T-helper 2 cell treated with Interferon-gamma antibody and Interleukin-4, amounts not matched to agents 5 μg/mL and 100 μg/mL, for 36 hours (primary cell): ENCODE data around the gene KIAA1217.

Source experiments
- DNase-seq: peaks from one replicate; pipeline ENCODE4 v3.0.0; 2021; ENCODE audit warnings: low spot score
- H3K27ac Mint-ChIP-seq: one replicate; pipeline ENCODE4 v1.8.0; 2021; ENCODE audit warnings: mild to moderate bottlenecking, mixed read lengths
- H3K27me3 Mint-ChIP-seq: one replicate; pipeline ENCODE4 v1.8.0; 2021; ENCODE audit warnings: low read depth, mixed read lengths
- H3K36me3 Mint-ChIP-seq: one replicate; pipeline ENCODE4 v1.8.0; 2021; ENCODE audit warnings: low read depth, mixed read lengths
- H3K4me1 Mint-ChIP-seq: one replicate; pipeline ENCODE4 v1.8.0; 2021; ENCODE audit warnings: low read depth, mixed read lengths
- H3K4me3 Mint-ChIP-seq: one replicate; pipeline ENCODE4 v1.8.0; 2022; ENCODE audit warnings: mild to moderate bottlenecking, moderate library complexity, mixed read lengths
- H3K9me3 Mint-ChIP-seq: one replicate; pipeline ENCODE4 v1.8.0; 2021; ENCODE audit warnings: mixed read lengths

Gene KIAA1217

GRCh38 chr10:24201503-24202180 lies 7.3 kb upstream of the KIAA1217 start:
- H3K27me3 Mint-ChIP-seq = peaks cover 7% of the 10 kb centered on the region
- no peak for DNase-seq
- H3K4me1 Mint-ChIP-seq = peaks cover 4% of the 10 kb centered on the region
- H3K9me3 Mint-ChIP-seq = no peaks in the 10 kb centered on the region
- no peaks in the 10 kb centered on the region for H3K36me3 Mint-ChIP-seq
- H3K27ac Mint-ChIP-seq = no peak overlapping the region
- no peak overlapping the region for H3K4me3 Mint-ChIP-seq

DNA sequence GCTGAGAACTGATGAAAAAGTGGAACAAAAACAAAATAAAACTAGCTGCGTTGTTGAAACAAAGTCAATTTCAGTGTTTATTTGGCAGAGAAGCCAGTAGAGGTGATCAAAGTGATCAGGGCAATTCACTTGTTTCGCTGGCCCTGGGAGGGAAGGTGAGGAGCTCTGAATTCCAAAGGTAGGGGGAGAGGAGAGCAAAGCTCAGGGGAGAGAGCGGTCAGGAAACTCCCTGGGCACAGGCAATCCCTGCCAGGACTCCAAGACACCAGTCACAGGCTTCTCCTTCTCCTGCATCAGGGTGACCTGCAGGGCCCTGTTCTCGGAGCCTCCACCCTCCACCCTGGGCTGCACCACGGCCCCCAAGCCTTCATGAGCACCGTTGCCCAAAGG lies 6.8 kb upstream of the KIAA1217 start:
- DNase-seq = no peak
- H3K27ac Mint-ChIP-seq = no peak overlapping the region
- peaks cover 7% of the 10 kb centered on the region for H3K27me3 Mint-ChIP-seq
- no peaks in the 10 kb centered on the region for H3K36me3 Mint-ChIP-seq
- no peak overlapping the region for H3K4me3 Mint-ChIP-seq
- H3K9me3 Mint-ChIP-seq = no peaks in the 10 kb centered on the region
- H3K4me1 Mint-ChIP-seq = peaks cover 4% of the 10 kb centered on the region

- Mint-ChIP-seq H3K36me3 (no peaks in the 10 kb centered on the region), H3K27ac (no peak overlapping the region), H3K4me1 (peaks cover 15% of the 10 kb centered on the region), H3K27me3 (peaks cover 36% of the 10 kb centered on the region), H3K4me3 (no peak overlapping the region), H3K9me3 (no peaks in the 10 kb centered on the region)
- no peak for DNase-seq
These were observed 3.1 kb upstream of the KIAA1217 start for GRCh38 chr10:24205821-24206220.

DNA sequence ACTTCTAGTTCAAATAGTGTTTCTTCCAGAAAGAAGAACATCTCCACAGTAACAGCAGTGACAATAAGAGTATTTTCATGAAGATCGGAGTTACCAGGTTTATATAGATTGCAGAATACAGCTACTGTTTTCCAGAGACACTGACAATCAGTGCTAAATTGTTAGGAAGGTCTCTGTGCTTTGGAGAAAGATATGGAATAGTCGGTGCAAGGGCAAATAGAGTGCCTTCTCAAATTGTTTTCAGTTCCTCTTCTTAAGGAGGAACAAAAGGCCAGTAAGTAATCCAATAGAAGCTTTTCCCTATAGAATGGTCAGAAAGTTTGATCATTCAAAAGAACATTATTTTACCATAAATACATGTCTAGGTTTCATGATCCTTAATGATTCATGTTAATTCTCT lies 2.6 kb upstream of the KIAA1217 start:
- Mint-ChIP-seq H3K4me3 (no peak overlapping the region), H3K4me1 (peaks cover 15% of the 10 kb centered on the region), H3K27me3 (peaks cover 38% of the 10 kb centered on the region), H3K27ac (no peak overlapping the region), H3K9me3 (no peaks in the 10 kb centered on the region), H3K36me3 (no peaks in the 10 kb centered on the region)
- DNase-seq = no peak

GRCh38 chr10:24206926-24207325 lies 2.0 kb upstream of the KIAA1217 start:
- no peak overlapping the region for H3K4me3 Mint-ChIP-seq

GRCh38 chr10:24207341-24207740 lies 1.6 kb upstream of the KIAA1217 start:
- H3K36me3 Mint-ChIP-seq = no peaks in the 10 kb centered on the region
- peaks cover 41% of the 10 kb centered on the region for H3K27me3 Mint-ChIP-seq
- H3K4me1 Mint-ChIP-seq = peaks cover 15% of the 10 kb centered on the region
- no peak for DNase-seq
- H3K4me3 Mint-ChIP-seq = no peak overlapping the region
- H3K27ac Mint-ChIP-seq = no peak overlapping the region
- H3K9me3 Mint-ChIP-seq = no peaks in the 10 kb centered on the region

More at GRCh38 chr10:24206926-24207325, 2.0 kb upstream of the KIAA1217 start:
- H3K4me1 Mint-ChIP-seq = peaks cover 15% of the 10 kb centered on the region
- DNase-seq = no peak
- H3K36me3 Mint-ChIP-seq = no peaks in the 10 kb centered on the region
- H3K9me3 Mint-ChIP-seq = no peaks in the 10 kb centered on the region
- H3K27me3 Mint-ChIP-seq = peaks cover 40% of the 10 kb centered on the region
- H3K27ac Mint-ChIP-seq = no peak overlapping the region

DNA sequence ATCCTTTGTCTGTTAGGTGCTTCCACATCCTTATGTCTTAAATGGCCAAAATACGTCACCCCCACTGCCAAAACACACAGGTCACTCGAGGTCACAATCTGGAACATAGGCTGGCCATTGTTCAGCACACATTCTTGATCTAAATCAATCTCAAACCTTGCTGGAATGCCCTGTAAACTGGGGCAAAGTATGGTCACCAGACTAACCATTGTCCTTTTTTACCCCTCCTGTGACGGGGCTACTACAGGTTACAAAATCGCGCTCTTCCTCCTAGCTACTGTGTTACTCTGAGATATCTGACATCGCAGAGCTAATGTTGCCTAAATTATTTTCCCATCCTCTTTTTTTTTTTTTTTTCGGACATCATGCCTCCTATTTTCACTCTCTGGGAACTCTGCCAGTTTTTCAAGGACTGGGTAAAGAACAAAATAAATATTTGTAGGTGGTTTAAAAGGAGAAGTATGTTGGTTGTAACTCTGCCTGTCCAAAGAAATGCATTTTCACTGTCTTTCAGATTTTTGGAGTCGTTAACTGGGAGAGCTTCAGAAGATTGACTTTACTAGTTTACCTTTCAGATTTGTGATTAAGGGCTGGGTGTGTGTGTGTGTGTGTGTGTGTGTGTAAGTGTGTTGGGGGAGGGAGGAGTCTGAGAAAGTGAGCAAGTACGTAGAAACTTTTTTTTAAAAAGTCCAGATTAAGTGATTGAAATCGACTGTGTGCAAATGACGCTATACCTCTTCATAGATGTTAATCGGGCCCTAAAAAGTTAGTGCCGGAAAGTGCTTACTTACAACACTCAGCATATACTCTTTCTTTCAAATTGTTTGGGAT lies 942 bp upstream of the KIAA1217 start:
- H3K27ac Mint-ChIP-seq = no peak overlapping the region
- H3K4me3 Mint-ChIP-seq = no peak overlapping the region
- H3K9me3 Mint-ChIP-seq = no peaks in the 10 kb centered on the region
- H3K4me1 Mint-ChIP-seq = peaks cover 15% of the 10 kb centered on the region
- H3K36me3 Mint-ChIP-seq = no peaks in the 10 kb centered on the region
- H3K27me3 Mint-ChIP-seq = peaks cover 41% of the 10 kb centered on the region
- no peak for DNase-seq

DNA sequence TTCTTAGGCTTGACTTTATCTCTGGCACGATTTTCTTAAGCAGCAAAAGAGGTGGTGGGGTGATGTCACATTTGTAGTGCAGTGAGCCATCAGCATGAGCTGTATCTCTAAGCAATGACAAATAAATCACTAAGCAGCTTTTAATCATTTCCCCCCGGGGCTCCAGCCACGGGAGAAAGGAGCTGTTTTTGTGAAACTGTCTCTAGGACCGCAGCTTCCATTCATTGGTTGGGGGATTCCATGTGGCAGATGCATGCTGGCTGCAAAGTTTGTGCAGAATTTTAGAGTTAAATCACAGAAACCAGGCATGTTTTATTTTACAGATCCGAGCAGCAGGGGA lies 464 bp downstream of the KIAA1217 start:
- Mint-ChIP-seq H3K36me3 (no peaks in the 10 kb centered on the region), H3K4me1 (peaks cover 15% of the 10 kb centered on the region), H3K4me3 (peak overlapping the region; percentile 70), H3K9me3 (no peaks in the 10 kb centered on the region), H3K27me3 (peaks cover 41% of the 10 kb centered on the region), H3K27ac (no peak overlapping the region)
- DNase-seq = peak; percentile 55

- H3K27ac Mint-ChIP-seq = no peak overlapping the region
- no peaks in the 10 kb centered on the region for H3K9me3 Mint-ChIP-seq
- H3K4me3 Mint-ChIP-seq = peak overlapping the region; percentile 70
- DNase-seq = peak; percentile 60
- peaks cover 15% of the 10 kb centered on the region for H3K4me1 Mint-ChIP-seq
- no peaks in the 10 kb centered on the region for H3K36me3 Mint-ChIP-seq
- H3K27me3 Mint-ChIP-seq = peaks cover 39% of the 10 kb centered on the region
These were observed 1.1 kb downstream of the KIAA1217 start for GRCh38 chr10:24209946-24210491.

GRCh38 chr10:24210501-24210900 lies 1.6 kb downstream of the KIAA1217 start:
- Mint-ChIP-seq H3K36me3 (no peaks in the 10 kb centered on the region), H3K27me3 (peaks cover 39% of the 10 kb centered on the region), H3K4me3 (no peak overlapping the region), H3K4me1 (peaks cover 15% of the 10 kb centered on the region), H3K9me3 (no peaks in the 10 kb centered on the region), H3K27ac (no peak overlapping the region)
- DNase-seq = no peak

- H3K27me3 Mint-ChIP-seq = peaks cover 28% of the 10 kb centered on the region
These were observed 4.3 kb downstream of the KIAA1217 start for GRCh38 chr10:24213266-24213665.

DNA sequence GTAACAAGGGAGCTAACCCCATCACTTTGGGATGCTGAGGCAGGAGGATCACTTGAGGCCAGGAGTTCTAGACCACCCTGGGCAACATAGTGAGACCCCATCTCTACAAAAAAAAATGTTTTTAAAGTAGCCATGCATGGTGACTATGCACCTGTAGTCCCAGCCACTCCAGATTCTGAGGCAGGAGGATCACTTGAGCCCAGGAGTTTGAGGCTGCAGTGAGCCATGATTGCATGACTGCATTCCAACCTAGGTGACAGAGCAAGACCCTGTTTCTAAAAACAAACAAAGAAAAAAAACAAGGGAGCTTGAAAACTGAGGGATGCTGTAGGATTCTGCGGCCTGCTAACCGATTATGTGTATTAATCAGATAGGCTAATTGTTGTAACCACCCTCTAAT lies 4.9 kb downstream of the KIAA1217 start:
- Mint-ChIP-seq H3K4me1 (peaks cover 9% of the 10 kb centered on the region), H3K4me3 (no peak overlapping the region), H3K27ac (no peak overlapping the region), H3K36me3 (no peaks in the 10 kb centered on the region), H3K27me3 (peaks cover 23% of the 10 kb centered on the region), H3K9me3 (no peaks in the 10 kb centered on the region)
- DNase-seq = no peak

More at GRCh38 chr10:24213266-24213665, 4.3 kb downstream of the KIAA1217 start:
- Mint-ChIP-seq H3K4me1 (peaks cover 11% of the 10 kb centered on the region), H3K36me3 (no peaks in the 10 kb centered on the region), H3K9me3 (no peaks in the 10 kb centered on the region), H3K27ac (no peak overlapping the region), H3K4me3 (no peak overlapping the region)
- DNase-seq = no peak

GRCh38 chr10:24214762-24215161 lies 5.8 kb downstream of the KIAA1217 start:
- Mint-ChIP-seq H3K27ac (no peak overlapping the region), H3K36me3 (no peaks in the 10 kb centered on the region), H3K27me3 (peaks cover 15% of the 10 kb centered on the region), H3K4me3 (no peak overlapping the region), H3K4me1 (peaks cover 3% of the 10 kb centered on the region), H3K9me3 (no peaks in the 10 kb centered on the region)
- no peak for DNase-seq

GRCh38 chr10:24215196-24215595 lies 6.3 kb downstream of the KIAA1217 start:
- Mint-ChIP-seq H3K9me3 (no peaks in the 10 kb centered on the region), H3K4me3 (no peak overlapping the region), H3K4me1 (no peaks in the 10 kb centered on the region), H3K27me3 (peaks cover 11% of the 10 kb centered on the region), H3K36me3 (no peaks in the 10 kb centered on the region), H3K27ac (no peak overlapping the region)
- no peak for DNase-seq
